Measurements from ENCODE around the gene CLK3.

The CLK3 gene

GRCh38 chr15:74667975-74668374 lies 52.3 kb downstream of the CLK3 start:
- H3K27ac ChIP-seq, result no peak overlapping the region
- DNase-seq (ENCODE audit: low read depth, low spot score), result no peak

DNA sequence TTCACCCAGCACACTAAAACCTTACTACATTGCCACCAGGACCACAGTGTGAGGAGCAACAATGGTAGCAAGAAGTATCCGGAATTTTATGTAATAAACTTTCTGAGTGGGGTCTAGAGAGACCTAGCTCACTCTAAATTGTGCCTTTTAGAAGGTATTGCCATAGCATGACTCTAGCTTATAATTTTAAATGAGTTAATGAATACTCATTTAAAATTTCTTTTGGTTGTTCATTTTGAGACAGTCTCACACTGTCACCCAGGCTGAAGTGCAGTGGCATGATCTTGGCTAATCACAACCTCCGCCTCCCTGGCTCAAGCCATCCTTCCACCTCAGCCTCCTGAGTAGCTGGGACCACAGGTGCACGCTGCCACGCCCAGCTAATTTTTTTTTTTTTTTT lies 54.0 kb downstream of the CLK3 start:
- DNase-seq (ENCODE audit: low read depth, low spot score), result no peak
- H3K27ac ChIP-seq, result no peak overlapping the region

DNA sequence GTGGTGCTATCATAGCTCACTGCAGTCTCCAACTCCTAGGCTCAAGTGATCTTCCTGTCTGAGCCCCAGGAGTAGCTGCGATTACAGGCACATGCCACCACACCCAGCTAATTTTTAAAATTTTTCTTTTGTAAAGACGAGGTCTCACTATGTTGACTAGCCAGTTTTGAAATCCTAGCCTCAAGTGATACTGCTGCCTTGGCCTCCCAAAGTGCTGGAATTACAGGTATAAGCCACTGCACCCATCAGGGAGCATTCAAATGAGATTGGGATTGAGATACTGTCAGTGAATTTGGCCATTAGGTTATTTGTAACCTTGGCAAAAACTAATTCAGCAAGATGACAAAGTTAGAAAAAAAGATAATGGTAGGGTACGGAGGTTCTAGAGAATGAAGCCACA lies 58.5 kb downstream of the CLK3 start:
- no peak overlapping the region for H3K27ac ChIP-seq
- no peak for DNase-seq (ENCODE audit: low read depth, low spot score)

- H3K27ac ChIP-seq, result no peak overlapping the region
- no peak for DNase-seq (ENCODE audit: low read depth, low spot score)
Observed at GRCh38 chr15:74676801-74677200, 61.2 kb downstream of the CLK3 start.

Data from epithelial cell of prostate (primary cell).